HCT116 (cell line): ENCODE results near the gene SLC12A8. TPM values are rescaled to one million over a fixed set of nuclear protein-coding genes. Genes with fewer than 3 reads are reported as not detected.

Source experiments
- ATAC-seq: fragments of 200-7000 bp; cut with Tn5 transposase; 2 replicates; pipeline ENCODE4 v1.9.1; 2020; ENCODE audit warnings: mild to moderate bottlenecking, moderate library complexity
- BruUV-seq: library from RNA; stranded (reverse); fragments of 400-500 nt; replicated peaks from 2 replicates; lab custom pipeline; 2021; lab: Mats Ljungman, UMichigan
- CTCF ChIA-PET: fragments of 300-600 bp; sonication (Branson Sonifier 250); formaldehyde crosslinking; loops from one replicate; lab custom pipeline; 2021; ENCODE audit warnings: antibody characterized with exemption; lab: Charles Lee
- POLR2A ChIA-PET: fragments of 300-600, 350-600 bp; sonication (Branson Sonifier 250); formaldehyde crosslinking; loops from one replicate; lab custom pipeline; 2021; ENCODE audit warnings: antibody characterized with exemption; lab: Charles Lee
- RAD21 ChIA-PET, 2 experiments: fragments of 300-600 bp; sonication (Branson Sonifier 250); formaldehyde crosslinking; loops; one replicate each; lab custom pipeline; 2023; ENCODE audit warnings: low total read pairs in 2 of 2; ENCODE audit not compliant: uncharacterized antibody in 2 of 2, unreplicated experiment in 2 of 2, low non-redundant PET in 1 of 2; lab: Charles Lee
- DNase-seq: peaks from one replicate; pipeline ENCODE4 v3.0.0-alpha.2; 2010; ENCODE audit warnings: low read depth, low spot score
- H2AFZ ChIP-seq: fragments of 200-600 bp; shearing (Covaris generic), sonication (generic); 2 replicates; pipeline ENCODE4 v1.6.1; 2017; ENCODE audit warnings: low read depth, mixed run types, mixed read lengths, antibody characterized with exemption, low read length; ENCODE audit not compliant: poor library complexity, severe bottlenecking
- H3K27ac ChIP-seq: 2 replicates; pipeline ENCODE4 v1.5.1; 2012; ENCODE audit warnings: low read depth, low read length
- H3K27me3 ChIP-seq: fragments of 200-600 bp; sonication (generic); 2 replicates; pipeline ENCODE4 v1.6.1; 2016; ENCODE audit warnings: mixed run types, low read length, mixed read lengths; ENCODE audit not compliant: insufficient read depth
- H3K36me3 ChIP-seq, 2 experiments: fragments of 200-500 bp in 1 of 2; fragments of 200-600 bp in 1 of 2; sonication (Bioruptor generic) in 1 of 2; sonication (generic) in 1 of 2; 2 replicates each; pipeline versions ENCODE4 v1.5.1 to v1.6.1; 2014 to 2016; ENCODE audit warnings: low read length in 2 of 2, inconsistent platforms in 1 of 2, mixed read lengths in 1 of 2, mixed run types in 1 of 2; ENCODE audit not compliant: insufficient read depth in 2 of 2, control insufficient read depth in 1 of 2
- H3K4me1 ChIP-seq, 2 experiments: fragments of 200-600 bp in 1 of 2; sonication (generic) in 1 of 2; 2 replicates each; pipeline versions ENCODE4 v1.5.1 to v1.6.1; 2012 to 2017; ENCODE audit warnings: low read length in 2 of 2, inconsistent platforms in 1 of 2, mild to moderate bottlenecking in 1 of 2, mixed read lengths in 1 of 2, mixed run types in 1 of 2, moderate library complexity in 1 of 2; ENCODE audit not compliant: insufficient read depth in 2 of 2, control insufficient read depth in 1 of 2
- H3K4me2 ChIP-seq: fragments of 200-600 bp; sonication (generic); 2 replicates; pipeline ENCODE4 v1.6.1; 2017; ENCODE audit warnings: mixed run types, low read length, mixed read lengths
- H3K4me3 ChIP-seq, 2 experiments: fragments of 200-600 bp in 1 of 2; sonication (generic) in 1 of 2; replicated peaks in 1 of 2; 2 replicates each; pipeline ENCODE4 v1.5.1; 2011 to 2016; ENCODE audit warnings: low read length in 2 of 2, control low read depth in 1 of 2, low read depth in 1 of 2, mild to moderate bottlenecking in 1 of 2, mixed read lengths in 1 of 2, mixed run types in 1 of 2
- H3K79me2 ChIP-seq: fragments of 200-600 bp; sonication (generic); 2 replicates; pipeline ENCODE4 v1.6.1; 2017; ENCODE audit warnings: mild to moderate bottlenecking, mixed run types, low read length, moderate library complexity, mixed read lengths; ENCODE audit not compliant: insufficient read depth
- H3K9ac ChIP-seq: fragments of 200-600 bp; sonication (generic); 2 replicates; pipeline ENCODE4 v1.6.1; 2016; ENCODE audit warnings: low read length, mixed read lengths
- H3K9me2 ChIP-seq: fragments of 200-600 bp; sonication (generic), shearing (Covaris generic); 2 replicates; pipeline ENCODE4 v1.6.1; 2017; ENCODE audit warnings: mixed run types, mild to moderate bottlenecking, moderate library complexity; ENCODE audit not compliant: insufficient read depth
- H3K9me3 ChIP-seq, 2 experiments: fragments of 200-500 bp in 1 of 2; fragments of 200-600 bp in 1 of 2; sonication (Bioruptor generic) in 1 of 2; sonication (generic) in 1 of 2; 2 replicates each; pipeline ENCODE4 v1.6.1; 2014 to 2017; ENCODE audit warnings: low read length in 2 of 2, mixed read lengths in 2 of 2, inconsistent platforms in 1 of 2, low read depth in 1 of 2, mild to moderate bottlenecking in 1 of 2, mixed run types in 1 of 2, moderate library complexity in 1 of 2; ENCODE audit not compliant: control insufficient read depth in 1 of 2, insufficient read depth in 1 of 2
- H4K20me1 ChIP-seq: fragments of 200-600 bp; sonication (generic), shearing (Covaris generic); 2 replicates; pipeline ENCODE4 v1.6.1; 2017; ENCODE audit warnings: mixed run types, mild to moderate bottlenecking, moderate library complexity; ENCODE audit not compliant: insufficient read depth
- EGR1 ChIP-seq: IDR thresholded peaks from 2 replicates; pipeline ENCODE4 v1.6.1; 2012; ENCODE audit warnings: low read depth
- EZH2phosphoT487 ChIP-seq: fragments of 200-600 bp; IDR thresholded peaks from 2 replicates; pipeline ENCODE4 v1.6.1; 2018; ENCODE audit warnings: antibody characterized with exemption, borderline replicate concordance
- FOSL1 ChIP-seq: IDR thresholded peaks from 2 replicates; pipeline ENCODE4 v1.6.1; 2012; ENCODE audit warnings: low read depth
- YY1 ChIP-seq: IDR thresholded peaks from 2 replicates; pipeline ENCODE4 v1.6.1; 2011; ENCODE audit warnings: low read length, low read depth, moderate library complexity, mild to moderate bottlenecking; ENCODE audit not compliant: insufficient replicate concordance; ENCODE audit errors: extremely low read depth
- ZFX ChIP-seq: fragments of 450-650 bp; IDR thresholded peaks from 2 replicates; pipeline ENCODE4 v1.6.1; 2017
- intact Hi-C: fragments of 100-400 bp; cut with micrococcal nuclease; formaldehyde crosslinking; loops from 2 replicates; pipeline ENCODE4 v1.10.0; 2022
- total RNA-seq: library from RNA; stranded (reverse); gene quantifications from one replicate; pipeline ENCODE4 v1.2.1, GENCODE V29; 2021; ENCODE audit not compliant: unreplicated experiment
- TF ChIP-seq, protein P1 (sequence below), 3 experiments: fragments of 200-600 bp in 1 of 3; sonication (generic) in 1 of 3; IDR thresholded peaks in 2 of 3; conservative IDR thresholded peaks in 1 of 3; 2 replicates each; pipeline ENCODE4 v1.5.1; 2012 to 2017; ENCODE audit warnings: low read depth in 2 of 3, low read length in 2 of 3, antibody characterized with exemption in 1 of 3, borderline replicate concordance in 1 of 3, control low read depth in 1 of 3, mild to moderate bottlenecking in 1 of 3, mixed read lengths in 1 of 3, mixed run types in 1 of 3, moderate library complexity in 1 of 3; ENCODE audit not compliant: insufficient read depth in 1 of 3

SLC12A8 gene
- total RNA-seq, 1 experiment from 2014 or later, result 19.9 TPM

- no peak overlapping the region for H2AFZ ChIP-seq
- no peaks in the 10 kb centered on the region for H3K79me2 ChIP-seq
- DNase-seq (no peak), ATAC-seq (no peak)
- H3K27me3 ChIP-seq, result no peaks in the 10 kb centered on the region
- intact Hi-C loops, result no loop called here
- H3K9me2 ChIP-seq, result no peaks in the 10 kb centered on the region
- no peaks in the 10 kb centered on the region for H4K20me1 ChIP-seq
- POLR2A ChIA-PET, result no interaction called here
- no peak overlapping the region for H3K27ac ChIP-seq
- TF ChIP-seq EGR1 (no peak), FOSL1 (no peak), EZH2phosphoT487 (no peak), ZFX (no peak), YY1 (no peak)
- TF ChIP-seq, protein P1, sequence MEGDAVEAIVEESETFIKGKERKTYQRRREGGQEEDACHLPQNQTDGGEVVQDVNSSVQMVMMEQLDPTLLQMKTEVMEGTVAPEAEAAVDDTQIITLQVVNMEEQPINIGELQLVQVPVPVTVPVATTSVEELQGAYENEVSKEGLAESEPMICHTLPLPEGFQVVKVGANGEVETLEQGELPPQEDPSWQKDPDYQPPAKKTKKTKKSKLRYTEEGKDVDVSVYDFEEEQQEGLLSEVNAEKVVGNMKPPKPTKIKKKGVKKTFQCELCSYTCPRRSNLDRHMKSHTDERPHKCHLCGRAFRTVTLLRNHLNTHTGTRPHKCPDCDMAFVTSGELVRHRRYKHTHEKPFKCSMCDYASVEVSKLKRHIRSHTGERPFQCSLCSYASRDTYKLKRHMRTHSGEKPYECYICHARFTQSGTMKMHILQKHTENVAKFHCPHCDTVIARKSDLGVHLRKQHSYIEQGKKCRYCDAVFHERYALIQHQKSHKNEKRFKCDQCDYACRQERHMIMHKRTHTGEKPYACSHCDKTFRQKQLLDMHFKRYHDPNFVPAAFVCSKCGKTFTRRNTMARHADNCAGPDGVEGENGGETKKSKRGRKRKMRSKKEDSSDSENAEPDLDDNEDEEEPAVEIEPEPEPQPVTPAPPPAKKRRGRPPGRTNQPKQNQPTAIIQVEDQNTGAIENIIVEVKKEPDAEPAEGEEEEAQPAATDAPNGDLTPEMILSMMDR (IDR thresholded peaks at IDR 0.05 in 2 of 3, conservative IDR thresholded peaks at IDR 0.05 in 1 of 3; ENCODE audit: borderline replicate concordance in 1 of 3, insufficient read depth in 1 of 3, low read depth in 2 of 3, low read length in 2 of 3), result no peak
- CTCF ChIA-PET, result no interaction called here
- no TSS peak for BruUV-seq
- H3K9ac ChIP-seq, result no peak overlapping the region
- RAD21 ChIA-PET, result no interaction called here
- H3K36me3 ChIP-seq, result no peaks in the 10 kb centered on the region
- H3K9me3 ChIP-seq, result no peaks in the 10 kb centered on the region
- no peak overlapping the region for H3K4me2 ChIP-seq
- peaks cover 3 to 15% of the 10 kb centered on the region in 2 experiments; a peak in 2 of 4 replicates for H3K4me1 ChIP-seq
- H3K4me3 ChIP-seq, result no peak overlapping the region
Measured at GRCh38 chr3:125141596-125142419, 70.7 kb downstream of the SLC12A8 start.
